LNCaP clone FGC (cell line): ENCODE measurements around the gene SNX3.
A peak's percentile ranks its signal among the peaks of the same experiment; 100 is the strongest.

Experiments used
- DNase-seq: peaks from one replicate; pipeline ENCODE4 v3.0.0-alpha.2; 2011; ENCODE audit warnings: low read depth
- H3K4me3 ChIP-seq: 2 replicates; pipeline ENCODE4 v1.5.1; 2011; ENCODE audit warnings: mild to moderate bottlenecking, low read depth, low read length, control low read depth
- TF ChIP-seq, protein P1 (sequence below): IDR thresholded peaks from 2 replicates; pipeline ENCODE4 v1.5.1; 2012; ENCODE audit warnings: mild to moderate bottlenecking; ENCODE audit not compliant: control insufficient read depth, insufficient read depth; ENCODE audit errors: extremely low read depth

The SNX3 gene

DNA sequence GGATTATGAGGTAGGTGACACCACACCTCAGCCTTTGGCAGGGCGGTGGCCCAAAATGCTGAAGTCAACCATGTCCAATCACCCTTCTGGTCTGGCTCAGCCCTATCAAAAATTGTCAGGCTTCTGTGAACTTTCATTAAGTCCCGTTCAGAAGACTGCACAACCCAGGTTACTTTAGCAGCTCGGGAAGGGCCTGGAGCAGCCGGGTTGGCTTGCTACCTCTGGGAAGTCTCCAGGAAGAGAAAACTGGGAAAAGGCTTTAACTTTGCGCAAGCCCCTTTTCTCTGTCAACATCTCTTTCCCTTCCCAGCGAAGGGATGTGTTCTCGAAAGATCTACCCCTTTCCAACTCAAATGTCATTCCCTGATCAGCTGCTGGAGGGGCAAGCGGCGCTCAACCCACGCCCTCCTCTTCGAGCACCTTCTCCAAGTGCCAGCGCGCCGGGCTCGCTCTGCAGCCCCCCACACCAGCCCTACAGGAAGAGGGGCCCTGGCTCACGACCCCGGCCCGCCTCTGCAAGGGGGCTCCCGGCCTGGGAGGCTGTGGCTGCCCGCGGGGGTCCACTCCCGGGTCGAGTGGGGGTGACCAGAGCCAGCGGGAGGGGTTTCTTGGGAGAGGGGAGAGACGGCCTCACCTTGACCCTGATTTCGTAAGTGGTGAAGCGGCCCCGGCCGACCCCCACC, 573 bp downstream of the SNX3 start:
- H3K4me3 ChIP-seq, result peak overlapping the region; percentile 90
- TF ChIP-seq, protein P1, sequence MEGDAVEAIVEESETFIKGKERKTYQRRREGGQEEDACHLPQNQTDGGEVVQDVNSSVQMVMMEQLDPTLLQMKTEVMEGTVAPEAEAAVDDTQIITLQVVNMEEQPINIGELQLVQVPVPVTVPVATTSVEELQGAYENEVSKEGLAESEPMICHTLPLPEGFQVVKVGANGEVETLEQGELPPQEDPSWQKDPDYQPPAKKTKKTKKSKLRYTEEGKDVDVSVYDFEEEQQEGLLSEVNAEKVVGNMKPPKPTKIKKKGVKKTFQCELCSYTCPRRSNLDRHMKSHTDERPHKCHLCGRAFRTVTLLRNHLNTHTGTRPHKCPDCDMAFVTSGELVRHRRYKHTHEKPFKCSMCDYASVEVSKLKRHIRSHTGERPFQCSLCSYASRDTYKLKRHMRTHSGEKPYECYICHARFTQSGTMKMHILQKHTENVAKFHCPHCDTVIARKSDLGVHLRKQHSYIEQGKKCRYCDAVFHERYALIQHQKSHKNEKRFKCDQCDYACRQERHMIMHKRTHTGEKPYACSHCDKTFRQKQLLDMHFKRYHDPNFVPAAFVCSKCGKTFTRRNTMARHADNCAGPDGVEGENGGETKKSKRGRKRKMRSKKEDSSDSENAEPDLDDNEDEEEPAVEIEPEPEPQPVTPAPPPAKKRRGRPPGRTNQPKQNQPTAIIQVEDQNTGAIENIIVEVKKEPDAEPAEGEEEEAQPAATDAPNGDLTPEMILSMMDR, result no peak
- DNase-seq, result peak; percentile 47

DNA sequence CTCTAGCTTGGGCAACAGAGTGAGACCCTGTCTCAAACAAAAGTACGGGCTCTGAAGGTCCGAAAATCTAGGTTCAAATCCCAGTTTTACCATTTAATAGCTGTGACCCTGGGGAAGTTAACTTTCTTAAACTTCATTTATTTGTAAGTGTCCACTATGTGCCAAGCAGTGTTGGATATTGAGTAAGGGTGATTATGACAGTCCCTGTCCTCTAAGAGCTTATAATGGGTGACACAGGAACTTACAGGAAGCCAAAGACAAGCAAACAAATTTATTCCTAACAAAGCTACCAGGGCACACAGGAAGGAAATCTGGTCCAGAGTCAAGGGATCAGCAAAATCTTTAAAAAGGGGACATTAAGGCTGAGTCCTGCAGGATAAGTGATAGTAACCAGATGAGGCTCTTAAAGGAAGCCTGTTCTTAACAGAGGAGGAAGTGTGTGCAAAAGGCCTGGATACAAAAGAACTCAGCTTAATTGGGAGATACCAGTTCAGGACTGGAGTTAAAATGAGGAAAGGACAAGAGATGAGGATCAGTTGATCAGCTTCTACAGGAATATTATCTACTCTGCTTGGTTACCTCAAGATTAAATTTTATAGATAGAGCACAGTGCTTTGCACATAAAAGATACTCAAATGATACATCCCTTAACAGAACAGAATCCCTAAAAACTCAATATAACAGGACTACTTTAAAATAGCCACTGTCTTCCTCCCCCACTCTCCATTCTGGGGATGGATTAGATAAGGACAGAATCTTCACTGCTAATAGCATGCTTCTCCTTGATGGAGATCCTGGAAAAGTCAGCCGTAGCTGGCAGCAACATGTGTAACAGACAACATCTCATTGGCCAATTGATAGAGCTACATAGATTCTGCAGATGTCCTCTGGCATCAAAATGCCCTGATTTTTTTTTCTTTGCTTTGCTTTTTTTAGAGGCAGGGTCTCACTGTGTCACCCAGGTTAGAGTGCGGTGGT, 6.1 kb downstream of the SNX3 start:
- H3K4me3 ChIP-seq, result no peak overlapping the region
- TF ChIP-seq, protein P1, result no peak
- DNase-seq, result no peak

DNA sequence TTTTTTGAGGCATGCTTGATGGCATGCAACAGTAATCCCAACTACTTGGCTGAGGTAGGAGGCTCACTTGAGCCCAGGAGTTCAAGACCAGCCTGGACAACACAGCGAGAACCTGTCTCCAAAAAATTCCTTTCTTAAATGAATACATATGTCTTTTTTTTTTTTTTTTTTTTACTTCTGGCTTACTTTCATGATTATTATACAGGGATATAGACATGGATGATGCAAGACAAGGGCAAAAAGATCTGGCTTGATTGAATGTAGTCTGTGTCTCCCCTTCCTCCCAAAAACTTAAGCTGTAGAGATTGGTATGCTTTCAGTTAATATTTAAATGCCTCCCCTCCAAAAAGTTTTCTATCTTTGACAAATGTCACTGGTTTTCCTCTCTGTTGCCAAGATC, 7.6 kb downstream of the SNX3 start:
- no peak overlapping the region for H3K4me3 ChIP-seq
- no peak for DNase-seq

DNA sequence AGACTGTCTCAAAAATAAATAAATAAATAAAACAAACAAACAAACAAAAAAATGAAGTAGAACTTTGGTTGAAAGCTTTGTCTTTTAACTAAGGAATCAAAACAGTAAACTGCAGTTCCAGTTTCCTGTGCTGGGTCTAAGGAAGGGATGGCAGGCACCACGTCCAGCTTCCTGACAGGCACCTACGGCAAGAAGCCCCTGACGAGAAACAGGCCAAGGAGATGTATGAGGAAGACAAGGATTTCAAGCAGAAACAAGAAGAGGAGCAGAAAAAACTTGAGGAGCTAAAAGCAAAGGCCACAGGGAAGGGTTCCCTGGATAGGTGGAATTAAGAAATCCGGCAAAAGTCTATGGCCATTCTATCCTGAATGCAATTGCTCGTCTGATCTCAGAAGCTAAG, 8.8 kb downstream of the SNX3 start:
- no peak overlapping the region for H3K4me3 ChIP-seq
- DNase-seq, result no peak
- TF ChIP-seq, protein P1, result no peak

More for the DNA sequence above, 7.6 kb downstream of the SNX3 start:
- TF ChIP-seq, protein P1, result no peak

DNA sequence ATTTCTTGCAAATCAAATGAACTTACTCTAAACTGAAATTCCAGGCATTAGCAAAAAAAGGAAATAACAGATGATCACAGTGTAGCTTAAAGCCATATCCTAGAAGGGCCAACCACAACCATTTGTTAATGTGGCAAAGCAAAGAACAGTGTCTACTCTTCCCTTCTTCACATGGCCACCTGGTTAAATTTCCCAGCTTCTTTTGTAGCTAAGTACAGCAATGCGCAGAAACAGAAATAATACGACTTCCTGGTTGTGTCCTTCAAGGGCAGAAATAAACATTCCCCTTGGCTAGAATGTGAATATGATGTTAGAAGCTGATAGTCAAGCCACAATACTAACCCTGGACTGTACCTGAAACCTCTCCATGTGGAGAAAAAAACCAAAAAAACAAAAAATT, 9.6 kb downstream of the SNX3 start:
- H3K4me3 ChIP-seq, result no peak overlapping the region
- TF ChIP-seq, protein P1, result no peak
- no peak for DNase-seq

DNA sequence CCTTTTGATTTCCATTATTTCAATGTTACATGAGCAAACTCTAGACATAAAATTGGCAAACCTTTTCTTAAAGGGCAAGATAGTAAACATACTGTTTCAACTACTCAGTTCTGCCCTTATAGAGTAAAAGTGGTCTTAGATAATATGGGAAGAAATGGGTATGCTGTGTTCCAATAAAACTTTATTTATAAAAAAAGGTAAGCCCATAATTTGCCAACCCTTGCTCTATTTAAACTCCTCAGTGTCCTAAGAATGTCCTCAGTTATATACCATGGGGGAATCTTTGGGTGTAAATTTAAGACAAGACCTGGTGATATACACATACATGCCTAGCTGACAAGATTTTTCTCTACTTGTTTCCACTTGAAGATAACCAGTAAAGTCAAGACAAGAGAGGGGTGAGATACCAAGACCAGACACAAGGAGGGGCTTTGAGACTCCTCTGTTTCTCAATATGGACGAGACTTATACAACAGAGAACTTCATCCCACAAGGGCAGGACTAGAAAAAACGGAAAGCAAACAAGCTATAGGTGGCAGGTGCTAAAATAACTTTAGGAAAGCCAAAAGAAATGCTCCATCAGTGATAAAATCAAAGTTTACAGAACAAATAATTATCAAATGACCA, 10.5 kb downstream of the SNX3 start:
- no peak for DNase-seq
- no peak overlapping the region for H3K4me3 ChIP-seq
- TF ChIP-seq, protein P1, result peak; percentile 26; the same call in 1 of the 2 replicates
